Esophagus mucosa (tissue), 1 donor: ENCODE measurements around the gene TMEM201. TPM values are rescaled to one million over a fixed set of nuclear protein-coding genes. Genes with fewer than 3 reads are reported as not detected.
"Not testable (repeated sequence)": the region's sequence is repeated elsewhere in the genome, so short reads cannot be mapped to it uniquely, and the experiment has no call there.

ENCODE experiments used
- ATAC-seq: fragments of 200-7000 bp; cut with Tn5 transposase; one replicate; pipeline ENCODE4 v1.9.1; 2020
- total RNA-seq: library from RNA; stranded (reverse); gene quantifications from one replicate; pipeline ENCODE4 v1.2.4, GENCODE V29; 2023
- donor health status: DM: yes; HTN: yes; CAD: no.

The TMEM201 gene
- total RNA-seq, 1 donor from 2014 or later = 7.7 TPM

DNA sequence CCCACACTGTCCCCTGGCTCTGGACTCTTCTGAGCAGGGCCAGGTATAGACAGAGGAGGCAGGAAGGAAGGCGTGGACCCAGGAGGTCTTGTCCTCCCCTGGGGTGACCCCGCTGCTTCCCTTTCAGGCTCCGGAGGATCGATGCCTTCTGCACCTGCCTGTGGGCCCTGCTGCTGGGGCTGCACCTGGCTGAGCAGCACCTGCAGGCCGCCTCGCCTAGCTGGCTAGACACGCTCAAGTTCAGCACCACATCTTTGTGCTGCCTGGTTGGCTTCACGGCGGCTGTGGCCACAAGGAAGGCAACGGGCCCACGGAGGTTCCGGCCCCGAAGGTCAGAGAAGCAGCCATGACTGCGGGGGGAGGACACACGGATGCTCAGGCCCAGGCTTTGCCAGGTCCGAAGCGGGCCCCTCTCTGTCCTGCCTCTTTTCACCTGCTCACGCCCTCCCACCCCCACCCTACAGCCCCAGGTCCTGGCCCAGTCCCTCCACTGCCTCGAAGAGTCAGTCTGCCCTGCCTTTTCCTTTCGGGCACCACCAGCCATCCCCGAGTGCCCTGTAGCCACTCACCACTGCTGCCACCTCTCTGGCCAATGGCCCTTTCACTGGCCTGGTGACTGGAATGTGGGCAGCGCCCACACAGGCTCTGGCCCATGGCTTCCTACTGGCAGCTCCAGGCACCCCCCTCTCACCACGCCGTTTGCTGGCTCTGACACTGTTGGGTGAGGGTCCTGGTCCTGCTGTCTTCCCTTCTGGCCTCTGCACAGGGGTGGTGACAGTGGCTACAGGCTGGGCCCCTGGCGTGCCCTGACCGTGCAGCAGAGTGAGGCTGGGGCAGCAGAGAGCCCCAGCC is 13.5 kb downstream of the TMEM201 start:
- no peak for ATAC-seq

DNA sequence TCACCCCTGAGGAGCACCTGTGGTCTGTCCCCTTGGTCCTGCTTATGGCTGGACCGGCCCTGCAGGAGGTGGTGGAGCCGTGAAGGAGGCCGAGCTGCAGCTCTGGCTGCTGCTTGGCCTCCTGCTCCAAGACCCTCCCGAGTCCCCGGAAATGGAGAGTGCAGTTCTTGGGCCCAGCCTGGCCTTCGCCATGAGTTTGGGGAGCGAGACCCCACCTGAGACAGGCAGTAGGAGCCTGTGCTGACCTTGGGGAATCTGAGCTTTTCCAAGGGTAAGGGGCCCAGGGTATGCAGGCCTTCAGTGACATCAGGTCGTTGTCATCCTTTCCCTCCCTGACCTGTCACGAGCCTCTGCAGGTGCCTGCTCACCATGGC is 14.1 kb downstream of the TMEM201 start:
- no peak for ATAC-seq

DNA sequence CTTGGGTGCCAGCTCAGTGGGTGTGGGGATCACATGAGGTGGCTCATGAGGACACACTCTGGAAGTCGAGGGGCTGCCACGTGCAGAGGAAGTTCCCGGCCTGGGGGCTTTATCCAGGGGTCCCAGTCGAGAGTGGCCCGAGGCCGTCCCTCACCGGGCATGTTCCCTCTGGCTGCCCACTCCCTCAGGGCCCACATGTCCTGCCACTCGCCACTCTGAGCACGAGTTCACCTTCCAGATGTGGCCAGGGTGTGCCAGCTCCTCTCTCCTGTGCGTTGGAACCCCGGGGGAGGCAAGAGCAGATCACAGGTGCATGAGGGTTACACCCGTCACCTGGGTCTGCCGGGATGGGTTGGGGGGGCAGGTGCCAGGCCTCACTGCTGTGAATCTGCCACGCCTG is 14.6 kb downstream of the TMEM201 start:
- no peak for ATAC-seq

GRCh38 chr1:9603766-9604753 is 15.3 kb downstream of the TMEM201 start:
- no peak for ATAC-seq

DNA sequence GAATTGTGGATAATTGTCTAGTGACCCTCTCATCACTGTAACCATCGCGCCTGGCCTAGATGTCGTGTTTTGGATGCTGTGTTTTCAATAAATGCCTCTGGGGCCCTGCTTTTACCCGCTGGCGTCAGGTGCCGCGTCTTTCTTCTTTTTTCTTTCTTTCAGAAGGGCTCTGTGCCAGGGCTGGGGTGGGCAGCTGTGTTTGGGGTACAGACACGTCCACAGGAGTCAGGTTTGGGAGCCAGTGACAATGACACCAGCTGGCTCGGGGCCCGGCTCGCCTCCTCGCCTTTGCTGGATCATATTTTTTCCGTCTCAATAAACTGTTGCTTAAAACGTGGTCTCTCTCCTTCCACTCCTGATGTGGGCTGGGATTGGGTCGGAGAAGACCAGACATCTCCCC is 16.1 kb downstream of the TMEM201 start:
- no peak for ATAC-seq

DNA sequence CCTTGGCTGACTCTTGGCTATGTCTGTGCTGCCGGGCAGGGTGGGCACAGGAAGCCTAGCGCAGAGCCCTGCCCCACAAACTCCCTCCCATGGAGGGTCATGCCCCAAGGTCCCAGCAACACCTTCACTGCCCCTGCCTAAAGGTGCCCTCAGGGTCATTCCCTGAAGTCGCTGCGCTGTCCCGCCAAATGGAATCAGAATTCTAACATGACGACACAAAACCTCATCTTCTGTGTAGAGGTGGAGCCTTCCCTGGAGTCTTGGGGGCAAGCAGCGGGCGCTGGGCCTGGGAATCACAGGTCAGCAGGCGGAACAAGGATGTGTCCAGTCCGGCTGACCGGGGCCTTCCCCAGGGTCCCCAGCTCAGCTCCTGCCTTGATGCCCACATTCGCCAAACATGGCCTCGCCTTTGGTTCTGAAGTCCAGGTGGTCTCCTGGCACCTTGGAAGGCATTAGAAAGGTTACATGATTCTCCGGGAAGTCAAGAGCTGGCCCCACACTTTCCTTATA is 17.3 kb downstream of the TMEM201 start:
- ATAC-seq = no peak

- no peak for ATAC-seq
These were observed 17.7 kb downstream of the TMEM201 start for GRCh38 chr1:9606458-9606857.

DNA sequence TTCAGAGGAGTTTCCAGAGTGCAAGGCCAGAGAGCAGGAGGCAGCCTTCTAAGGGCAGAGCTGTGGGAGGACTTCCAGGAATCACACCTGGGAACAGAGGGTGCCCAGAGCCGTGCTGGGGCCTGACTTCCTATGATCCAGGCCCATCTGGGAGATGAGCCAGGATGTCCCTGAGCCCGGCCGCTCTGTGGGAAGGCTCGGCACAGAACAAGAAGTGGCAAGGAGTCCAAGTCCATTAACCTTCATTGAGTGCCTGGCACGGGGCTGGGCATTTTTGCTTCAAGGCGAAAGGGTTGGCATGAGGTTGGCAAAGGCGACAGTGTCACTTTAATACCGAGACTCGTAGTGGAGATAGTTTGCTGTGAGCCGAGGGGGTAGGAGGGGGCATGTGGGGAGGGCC is 18.2 kb downstream of the TMEM201 start:
- no peak for ATAC-seq

- no peak for ATAC-seq
These were observed 18.6 kb downstream of the TMEM201 start for GRCh38 chr1:9607352-9607751.

- no peak for ATAC-seq
These were observed 21.3 kb downstream of the TMEM201 start for GRCh38 chr1:9609998-9610397.

DNA sequence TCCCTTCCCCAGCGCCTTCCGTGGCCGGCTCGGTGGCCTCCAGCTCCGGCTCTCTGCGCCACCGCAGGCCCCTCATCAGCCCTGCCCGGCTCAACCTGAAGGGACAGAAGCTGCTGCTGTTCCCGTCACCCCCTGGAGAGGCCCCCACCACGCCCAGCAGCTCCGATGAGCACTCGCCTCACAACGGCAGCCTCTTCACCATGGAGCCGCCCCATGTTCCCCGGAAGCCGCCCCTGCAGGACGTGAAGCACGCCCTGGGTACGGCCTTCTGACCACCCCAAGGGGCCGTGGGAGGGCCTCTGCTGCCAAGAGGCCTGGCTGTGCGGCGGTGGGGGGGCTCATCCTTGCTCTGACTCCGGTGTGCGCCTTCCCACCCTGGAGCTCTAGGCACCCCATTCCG is 21.8 kb downstream of the TMEM201 start:
- ATAC-seq = no peak

DNA sequence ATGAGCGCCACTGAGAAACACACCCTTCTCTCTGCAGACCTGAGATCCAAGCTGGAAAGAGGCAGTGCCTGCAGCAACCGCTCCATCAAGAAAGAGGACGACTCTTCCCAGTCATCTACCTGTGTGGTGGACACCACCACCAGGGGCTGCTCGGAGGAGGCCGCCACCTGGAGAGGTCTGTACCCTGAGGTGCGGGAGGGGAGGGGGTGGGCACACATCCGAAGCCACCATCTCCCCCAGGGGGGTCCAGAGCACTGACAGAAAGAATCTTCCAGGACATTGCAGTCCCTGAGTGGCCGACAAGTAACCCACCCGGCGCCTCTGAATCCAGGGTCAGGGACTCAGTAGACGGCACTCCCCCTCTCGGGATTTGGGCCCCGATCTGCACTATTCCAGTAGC is 23.0 kb downstream of the TMEM201 start:
- no peak for ATAC-seq

DNA sequence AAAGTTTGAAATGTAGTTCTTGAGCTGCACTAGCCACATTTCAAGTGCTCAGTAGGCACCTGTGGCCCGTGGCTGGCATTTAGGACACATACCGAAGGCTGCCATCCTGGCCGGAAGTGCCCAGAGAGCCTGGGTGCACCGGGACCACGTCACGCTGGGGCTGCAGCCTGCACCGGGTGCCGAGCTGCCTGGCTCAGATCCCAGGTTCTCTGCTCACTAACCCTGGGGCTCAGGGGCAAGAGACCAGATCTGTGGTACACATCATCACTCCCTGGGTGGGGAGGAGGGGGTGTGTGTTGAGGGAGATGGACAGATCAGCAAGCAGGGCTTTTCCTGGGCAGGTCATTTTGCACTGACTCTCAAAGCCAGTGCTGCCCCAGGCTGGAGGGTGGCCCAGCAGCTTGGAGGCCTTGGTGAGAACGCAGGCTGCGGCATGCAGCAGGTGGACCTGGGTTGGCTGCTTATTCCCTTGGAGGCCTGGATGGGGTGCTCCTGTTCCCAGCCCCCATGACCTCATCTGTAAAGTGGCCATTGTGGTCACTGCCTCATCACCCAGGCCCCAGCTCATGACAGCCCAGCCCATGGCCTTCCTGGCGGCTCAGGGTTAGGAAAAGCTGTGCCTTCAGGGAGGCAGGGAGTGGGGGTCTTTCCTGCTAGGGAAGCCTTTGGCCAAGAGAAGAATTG is 23.6 kb downstream of the TMEM201 start:
- no peak for ATAC-seq

DNA sequence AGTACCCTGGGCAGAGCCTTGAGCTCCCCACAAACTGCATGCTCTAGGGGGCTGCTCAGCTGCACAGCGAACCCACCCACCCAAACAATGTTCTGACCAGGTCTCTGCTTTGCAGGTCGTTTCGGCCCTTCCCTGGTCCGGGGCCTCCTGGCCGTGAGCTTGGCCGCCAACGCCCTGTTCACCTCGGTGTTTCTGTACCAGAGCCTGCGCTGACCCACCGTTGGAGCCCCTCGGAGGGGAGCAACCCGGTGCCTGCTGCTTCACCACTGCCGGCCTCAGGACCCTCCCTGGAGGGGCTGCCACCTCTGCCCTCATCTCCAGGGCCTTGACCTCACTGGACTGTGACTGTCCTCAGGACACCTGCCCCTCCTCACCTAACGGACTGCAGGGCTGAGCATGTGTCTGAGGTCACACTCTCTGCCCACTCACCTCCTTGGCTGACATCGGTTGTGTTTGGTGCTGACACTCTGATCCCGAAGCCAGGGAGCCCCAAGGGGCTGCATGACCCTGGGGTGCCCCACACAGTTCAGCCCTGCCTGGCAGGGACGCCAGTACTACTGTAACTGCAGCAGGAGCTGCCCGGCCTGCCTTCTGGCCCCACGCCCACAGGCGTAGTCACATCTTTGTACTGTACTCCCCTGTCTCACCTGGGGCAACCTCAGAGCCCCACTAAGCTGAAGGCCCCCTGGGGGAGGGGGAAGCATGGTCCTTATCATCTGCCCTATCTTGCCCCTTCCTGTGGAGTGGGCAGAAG is 24.3 kb downstream of the TMEM201 start:
- peak; percentile 6 for ATAC-seq

- no peak for ATAC-seq
These were observed 25.1 kb downstream of the TMEM201 start for GRCh38 chr1:9613625-9614299.

- peak; percentile 71 for ATAC-seq
These were observed 26.8 kb downstream of the TMEM201 start for GRCh38 chr1:9615316-9616063.

GRCh38 chr1:9618909-9619679 is 30.4 kb downstream of the TMEM201 start:
- ATAC-seq = no peak

DNA sequence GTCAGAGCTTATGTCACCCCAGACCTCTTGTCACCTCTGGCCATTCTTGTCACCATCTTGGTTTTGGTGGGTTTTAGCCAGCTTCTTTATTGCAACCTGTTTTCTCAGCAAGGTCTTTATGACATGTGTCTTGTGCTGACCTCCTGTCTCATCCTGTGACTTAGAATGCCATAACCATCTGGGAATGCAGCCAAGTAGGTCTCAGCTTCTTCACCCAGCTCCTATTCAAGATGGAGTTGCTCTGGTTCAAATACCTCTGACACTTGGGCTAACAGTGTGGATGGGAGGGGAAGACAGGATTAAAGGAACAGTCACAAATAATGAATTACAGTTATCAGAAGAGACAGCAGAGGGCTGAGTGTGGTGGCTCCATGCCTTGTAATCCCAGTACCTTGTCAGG is 32.3 kb downstream of the TMEM201 start:
- no peak for ATAC-seq

DNA sequence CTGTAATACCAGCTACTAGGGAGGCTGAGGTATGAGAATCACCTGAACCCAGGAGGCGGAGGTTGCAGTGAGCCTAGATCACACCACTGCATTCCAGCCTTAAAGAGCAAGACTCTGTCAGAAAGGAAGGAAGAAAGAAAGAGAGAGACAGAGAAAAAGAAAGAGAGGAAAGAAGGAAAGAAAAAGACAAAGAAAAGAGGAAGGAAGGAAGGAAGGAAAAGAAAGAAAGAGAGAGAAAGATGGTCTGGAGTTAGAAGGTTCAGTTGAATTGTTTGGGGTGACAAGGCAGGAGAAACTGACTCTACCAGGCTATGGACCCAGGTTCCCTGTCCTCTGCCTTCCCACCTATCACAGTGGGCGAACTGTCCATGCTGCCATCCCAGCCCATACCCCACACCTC is 35.4 kb downstream of the TMEM201 start:
- ATAC-seq = no peak

GRCh38 chr1:9625030-9625429 is 36.3 kb downstream of the TMEM201 start:
- ATAC-seq = not testable (repeated sequence)
